ENCODE results near the gene ARHGAP15.

The ARHGAP15 gene

DNA sequence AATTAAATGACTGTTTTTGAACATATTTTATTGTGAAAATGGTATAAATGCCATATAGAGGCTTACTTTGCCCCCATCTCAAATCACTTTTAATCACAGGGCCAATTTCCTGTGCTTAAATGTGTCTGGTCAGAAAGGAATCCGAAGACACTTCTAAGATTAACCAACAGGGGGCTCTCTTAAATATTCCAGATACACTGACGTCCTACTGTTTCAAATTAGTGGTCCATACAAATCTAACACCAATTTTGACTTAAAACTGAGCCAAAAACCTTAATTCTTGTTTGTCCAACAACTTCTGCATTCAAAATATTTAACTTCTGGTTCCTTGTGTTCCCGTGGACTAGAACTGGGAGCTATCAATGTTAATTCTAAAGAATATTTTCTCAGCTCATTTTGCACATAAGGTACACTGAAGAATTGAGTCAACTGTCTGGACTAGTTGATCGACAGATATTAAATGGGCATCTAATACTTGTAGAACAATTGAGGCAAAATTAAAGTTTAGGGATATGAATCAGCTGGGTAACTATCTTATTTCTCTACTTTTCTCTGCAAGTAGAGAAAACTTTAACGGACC is 557.5 kb downstream of the ARHGAP15 start:
- H3K4me3 ChIP-seq (ENCODE audit: control insufficient read depth, low read depth, low read length): no peak overlapping the region
- TF ChIP-seq, protein P1, sequence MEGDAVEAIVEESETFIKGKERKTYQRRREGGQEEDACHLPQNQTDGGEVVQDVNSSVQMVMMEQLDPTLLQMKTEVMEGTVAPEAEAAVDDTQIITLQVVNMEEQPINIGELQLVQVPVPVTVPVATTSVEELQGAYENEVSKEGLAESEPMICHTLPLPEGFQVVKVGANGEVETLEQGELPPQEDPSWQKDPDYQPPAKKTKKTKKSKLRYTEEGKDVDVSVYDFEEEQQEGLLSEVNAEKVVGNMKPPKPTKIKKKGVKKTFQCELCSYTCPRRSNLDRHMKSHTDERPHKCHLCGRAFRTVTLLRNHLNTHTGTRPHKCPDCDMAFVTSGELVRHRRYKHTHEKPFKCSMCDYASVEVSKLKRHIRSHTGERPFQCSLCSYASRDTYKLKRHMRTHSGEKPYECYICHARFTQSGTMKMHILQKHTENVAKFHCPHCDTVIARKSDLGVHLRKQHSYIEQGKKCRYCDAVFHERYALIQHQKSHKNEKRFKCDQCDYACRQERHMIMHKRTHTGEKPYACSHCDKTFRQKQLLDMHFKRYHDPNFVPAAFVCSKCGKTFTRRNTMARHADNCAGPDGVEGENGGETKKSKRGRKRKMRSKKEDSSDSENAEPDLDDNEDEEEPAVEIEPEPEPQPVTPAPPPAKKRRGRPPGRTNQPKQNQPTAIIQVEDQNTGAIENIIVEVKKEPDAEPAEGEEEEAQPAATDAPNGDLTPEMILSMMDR (IDR thresholded peaks at IDR 0.05; ENCODE audit: control insufficient read depth, insufficient read depth, low read depth, low read length, missing control alignments): peak; percentile 56
- peak; percentile 5 for DNase-seq (ENCODE audit: low read depth)

DNA sequence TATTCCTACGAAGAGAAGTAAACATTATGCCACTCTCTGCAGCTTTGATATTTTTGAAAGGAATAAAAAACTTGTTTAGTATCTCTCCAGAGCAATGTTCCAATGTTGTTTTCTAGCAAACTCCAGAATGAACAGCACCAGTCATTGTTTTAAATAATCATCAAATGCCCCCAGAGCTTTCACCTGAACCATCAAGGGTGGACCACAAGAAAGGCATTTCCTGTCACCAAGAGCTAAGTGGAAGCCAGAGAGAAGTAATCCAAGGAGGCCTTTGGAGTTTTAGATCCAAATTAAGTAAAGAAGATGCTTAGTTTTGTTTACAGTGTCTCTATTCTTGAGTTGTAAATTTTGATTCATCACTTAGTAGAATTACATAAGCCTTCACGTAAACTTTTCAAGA is 559.0 kb downstream of the ARHGAP15 start:
- no peak for DNase-seq (ENCODE audit: low read depth)
- TF ChIP-seq, protein P1 (IDR thresholded peaks at IDR 0.05; ENCODE audit: control insufficient read depth, insufficient read depth, low read depth, low read length, missing control alignments): no peak
- no peak overlapping the region for H3K4me3 ChIP-seq (ENCODE audit: control insufficient read depth, low read depth, low read length)

DNA sequence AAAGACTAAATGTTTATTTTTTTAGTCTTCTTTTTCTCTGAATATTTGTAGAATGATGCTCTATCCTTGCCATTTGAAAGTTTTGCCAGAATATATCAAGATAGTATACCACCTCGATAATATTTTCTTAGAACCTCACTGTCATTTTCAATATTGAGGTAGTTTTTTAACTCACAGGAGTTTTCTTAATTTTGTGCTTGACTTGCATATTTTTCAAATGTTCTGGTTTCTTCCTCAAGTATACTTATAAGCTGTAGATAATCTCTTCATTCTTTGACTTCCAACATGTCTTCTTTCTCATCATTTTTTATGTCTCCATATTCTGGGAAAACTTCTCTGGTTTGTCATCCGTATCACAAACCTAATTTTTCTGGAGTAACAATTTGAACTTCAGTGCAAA is 559.6 kb downstream of the ARHGAP15 start:
- no peak overlapping the region for H3K4me3 ChIP-seq (ENCODE audit: control insufficient read depth, low read depth, low read length)
- DNase-seq (ENCODE audit: low read depth): no peak
- TF ChIP-seq, protein P1 (IDR thresholded peaks at IDR 0.05; ENCODE audit: control insufficient read depth, insufficient read depth, low read depth, low read length, missing control alignments): no peak

DNA sequence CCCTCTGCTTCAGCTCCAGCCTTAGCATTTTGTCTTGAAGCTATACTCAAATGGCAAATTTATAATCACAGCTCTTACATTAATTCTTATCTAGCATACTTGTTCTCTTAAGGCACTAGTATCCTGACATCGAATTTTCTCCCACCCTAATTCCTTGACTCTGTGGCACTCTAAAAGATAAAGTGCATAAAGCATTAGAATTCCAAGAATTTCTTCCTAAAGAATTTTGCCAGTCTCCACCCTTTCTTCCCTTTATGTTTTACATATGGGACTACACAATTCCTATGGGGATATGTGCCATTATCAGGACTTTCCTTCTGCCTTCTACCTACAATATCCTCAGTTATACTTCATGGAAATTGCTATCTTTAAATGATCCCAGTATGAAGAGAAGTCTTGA is 560.3 kb downstream of the ARHGAP15 start:
- TF ChIP-seq, protein P1 (IDR thresholded peaks at IDR 0.05; ENCODE audit: control insufficient read depth, insufficient read depth, low read depth, low read length, missing control alignments): no peak
- no peak for DNase-seq (ENCODE audit: low read depth)

DNA sequence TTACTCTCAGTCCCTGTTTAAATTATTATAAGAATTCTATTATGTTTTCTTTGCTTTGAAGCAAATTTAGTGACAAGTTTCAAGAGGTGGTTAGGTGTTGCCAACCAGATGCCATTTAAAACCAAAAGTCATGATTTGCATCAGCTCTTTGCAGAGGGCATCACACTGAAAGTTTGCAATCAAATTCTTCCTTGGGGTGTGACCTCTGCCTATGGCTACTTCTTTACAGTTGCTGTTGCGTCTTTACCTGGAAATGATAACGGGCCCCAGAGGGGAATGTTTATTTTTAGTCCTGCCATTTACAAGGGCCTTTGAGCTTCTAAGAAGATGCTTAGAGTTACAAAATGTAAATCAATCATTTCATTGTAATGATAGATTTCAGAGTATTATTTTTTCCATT is 561.0 kb downstream of the ARHGAP15 start:
- no peak for DNase-seq (ENCODE audit: low read depth)
- no peak overlapping the region for H3K4me3 ChIP-seq (ENCODE audit: control insufficient read depth, low read depth, low read length)
- TF ChIP-seq, protein P1 (IDR thresholded peaks at IDR 0.05; ENCODE audit: control insufficient read depth, insufficient read depth, low read depth, low read length, missing control alignments): no peak

More for the DNA sequence above, 560.3 kb downstream of the ARHGAP15 start:
- no peak overlapping the region for H3K4me3 ChIP-seq (ENCODE audit: control insufficient read depth, low read depth, low read length)

DNA sequence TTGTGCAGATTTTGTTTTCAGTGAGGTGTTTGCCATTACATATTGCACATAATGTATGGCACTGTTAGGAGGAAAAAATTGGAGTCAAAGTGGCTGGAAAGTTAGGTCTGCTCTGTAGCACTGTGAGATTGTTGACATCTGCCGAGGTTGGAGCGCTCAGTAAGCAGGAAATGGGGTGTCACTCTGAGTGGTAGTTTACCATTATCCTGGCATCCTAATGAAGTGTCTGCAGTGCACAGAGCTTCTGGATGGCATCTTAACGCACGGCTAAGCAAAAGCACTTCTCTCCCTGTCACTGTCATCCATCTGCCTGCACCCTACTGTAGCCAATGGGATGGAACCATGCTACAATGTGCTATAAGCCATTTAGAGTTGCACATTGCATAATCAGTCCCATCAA is 561.9 kb downstream of the ARHGAP15 start:
- TF ChIP-seq, protein P1 (IDR thresholded peaks at IDR 0.05; ENCODE audit: control insufficient read depth, insufficient read depth, low read depth, low read length, missing control alignments): no peak
- DNase-seq (ENCODE audit: low read depth): no peak
- H3K4me3 ChIP-seq (ENCODE audit: control insufficient read depth, low read depth, low read length): no peak overlapping the region

DNA sequence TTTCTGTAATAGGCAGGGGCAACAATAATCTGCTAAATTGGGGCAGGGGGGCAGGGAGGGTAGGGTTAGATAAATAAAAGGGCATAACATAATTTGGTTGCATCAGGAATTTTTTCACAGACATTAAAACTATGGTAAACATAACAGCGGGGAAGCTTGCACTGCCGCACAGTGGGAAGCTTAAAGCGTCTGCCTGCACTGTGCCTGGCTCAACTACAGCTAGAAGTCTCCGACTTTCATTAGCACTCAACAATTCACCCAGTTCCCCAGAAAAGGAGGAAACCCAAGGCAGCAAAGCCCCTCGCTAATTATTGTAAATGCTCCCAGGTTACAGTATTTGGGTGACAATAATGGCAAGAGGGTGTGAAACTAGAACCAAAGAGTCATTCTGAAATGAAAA is 562.9 kb downstream of the ARHGAP15 start:
- no peak overlapping the region for H3K4me3 ChIP-seq (ENCODE audit: control insufficient read depth, low read depth, low read length)
- TF ChIP-seq, protein P1 (IDR thresholded peaks at IDR 0.05; ENCODE audit: control insufficient read depth, insufficient read depth, low read depth, low read length, missing control alignments): no peak
- no peak for DNase-seq (ENCODE audit: low read depth)

Data from AG09309 (cell line).